IMR-90 (cell line): ENCODE measurements around the gene RFC3. TPM values are rescaled to one million over a fixed set of nuclear protein-coding genes. Genes with fewer than 3 reads are reported as not detected.

Experiments used
- ATAC-seq: fragments of 200-7000 bp; cut with Tn5 transposase; 2 replicates; pipeline ENCODE4 v1.9.1; 2020; ENCODE audit warnings: low read depth, mild to moderate bottlenecking, moderate library complexity
- BruUV-seq: library from RNA; stranded (reverse); fragments of 400-500 nt; replicated peaks from 2 replicates; lab custom pipeline; 2021; lab: Mats Ljungman, UMichigan
- CTCF ChIA-PET: fragments of 300-600 bp; formaldehyde crosslinking; extraction: SDS; loops from one replicate; lab custom pipeline; 2021; ENCODE audit warnings: antibody characterized with exemption; lab: Yijun Ruan, JAX
- POLR2A ChIA-PET: fragments of 300-600 bp; sonication (Branson Sonifier 250); formaldehyde crosslinking; loops from one replicate; lab custom pipeline; 2022; ENCODE audit warnings: antibody characterized with exemption; ENCODE audit not compliant: unreplicated experiment; lab: Charles Lee
- DNase-seq: peaks from one replicate; pipeline ENCODE4 v3.0.0; 2013
- H2AFZ ChIP-seq: replicated peaks from 2 replicates; pipeline ENCODE3; 2013; ENCODE audit warnings: low read length, mild to moderate bottlenecking; ENCODE audit not compliant: poor library complexity
- H2AK5ac ChIP-seq: 2 replicates; pipeline ENCODE4 v1.6.1; 2013; ENCODE audit warnings: low read depth, low read length, inconsistent platforms
- H2AK9ac ChIP-seq: replicated peaks from 2 replicates; pipeline ENCODE3; 2013; ENCODE audit warnings: mild to moderate bottlenecking, low read depth, low read length, moderate library complexity; ENCODE audit not compliant: poor library complexity
- H2BK120ac ChIP-seq: 2 replicates; pipeline ENCODE4 v1.6.1; 2013; ENCODE audit warnings: low read depth, low read length, inconsistent platforms
- H2BK15ac ChIP-seq: 3 replicates; pipeline ENCODE4 v1.6.1; 2013; ENCODE audit warnings: low read depth, low read length, inconsistent platforms
- H2BK20ac ChIP-seq: 2 replicates; pipeline ENCODE4 v1.6.1; 2013; ENCODE audit warnings: low read depth, mild to moderate bottlenecking, inconsistent platforms, low read length, moderate library complexity
- H2BK5ac ChIP-seq: 2 replicates; pipeline ENCODE4 v1.6.1; 2013; ENCODE audit warnings: mild to moderate bottlenecking, low read depth, low read length, inconsistent platforms; ENCODE audit not compliant: poor library complexity, severe bottlenecking
- H3K14ac ChIP-seq: replicated peaks from 2 replicates; pipeline ENCODE4 v1.6.1; 2013; ENCODE audit warnings: low read depth, low read length, inconsistent platforms
- H3K18ac ChIP-seq: 2 replicates; pipeline ENCODE4 v1.6.1; 2013; ENCODE audit warnings: low read depth, low read length, control low read depth
- H3K23ac ChIP-seq: 2 replicates; pipeline ENCODE4 v1.6.1; 2013; ENCODE audit warnings: low read depth, low read length, inconsistent platforms
- H3K27ac ChIP-seq: 2 replicates; pipeline ENCODE4 v1.5.1; 2013; ENCODE audit warnings: mild to moderate bottlenecking, control low read depth, low read length; ENCODE audit not compliant: insufficient read depth
- H3K27me3 ChIP-seq: 2 replicates; pipeline ENCODE4 v1.6.1; 2013; ENCODE audit warnings: low read length; ENCODE audit not compliant: control insufficient read depth, insufficient read depth
- H3K36me3 ChIP-seq: 2 replicates; pipeline ENCODE4 v1.6.1; 2013; ENCODE audit warnings: low read length, mixed read lengths; ENCODE audit not compliant: control insufficient read depth, insufficient read depth
- H3K4ac ChIP-seq: 2 replicates; pipeline ENCODE4 v1.6.1; 2013; ENCODE audit warnings: low read depth, low read length, inconsistent platforms
- H3K4me1 ChIP-seq: 2 replicates; pipeline ENCODE4 v1.6.1; 2013; ENCODE audit warnings: low read length, mixed read lengths; ENCODE audit not compliant: control insufficient read depth, insufficient read depth
- H3K4me2 ChIP-seq: 2 replicates; pipeline ENCODE4 v1.6.1; 2013; ENCODE audit warnings: low read depth, mild to moderate bottlenecking, control low read depth, low read length, moderate library complexity
- H3K4me3 ChIP-seq: 2 replicates; pipeline ENCODE4 v1.5.1; 2013; ENCODE audit warnings: low read depth, mild to moderate bottlenecking, control low read depth, low read length, moderate library complexity; ENCODE audit not compliant: insufficient read depth
- H3K56ac ChIP-seq: 2 replicates; pipeline ENCODE4 v1.6.1; 2013; ENCODE audit warnings: low read length, inconsistent platforms; ENCODE audit not compliant: insufficient read depth; ENCODE audit errors: extremely low read depth
- H3K79me1 ChIP-seq, 2 experiments: 2 replicates each; pipeline ENCODE4 v1.6.1; 2013; ENCODE audit warnings: low read length in 2 of 2, inconsistent platforms in 1 of 2, low read depth in 1 of 2
- H3K9ac ChIP-seq: 2 replicates; pipeline ENCODE4 v1.6.1; 2013; ENCODE audit warnings: low read depth, low read length, control low read depth
- H3K9me1 ChIP-seq: 2 replicates; pipeline ENCODE4 v1.6.1; 2013; ENCODE audit warnings: low read length, inconsistent platforms; ENCODE audit not compliant: insufficient read depth
- H3K9me3 ChIP-seq: 2 replicates; pipeline ENCODE4 v1.6.1; 2013; ENCODE audit warnings: low read length; ENCODE audit not compliant: control insufficient read depth, insufficient read depth
- H4K20me1 ChIP-seq: 2 replicates; pipeline ENCODE4 v1.6.1; 2013; ENCODE audit warnings: low read length, inconsistent platforms; ENCODE audit not compliant: insufficient read depth
- H4K5ac ChIP-seq: 2 replicates; pipeline ENCODE4 v1.6.1; 2013; ENCODE audit warnings: mild to moderate bottlenecking, low read depth, low read length, control low read depth
- H4K8ac ChIP-seq, 2 experiments: 2 replicates each; pipeline ENCODE4 v1.6.1; 2013; ENCODE audit warnings: low read depth in 2 of 2, low read length in 2 of 2, control low read depth in 1 of 2, inconsistent platforms in 1 of 2
- H4K91ac ChIP-seq: 2 replicates; pipeline ENCODE4 v1.6.1; 2013; ENCODE audit warnings: low read depth, low read length, inconsistent platforms; ENCODE audit not compliant: insufficient read depth
- CEBPB ChIP-seq: IDR thresholded peaks from 2 replicates; pipeline ENCODE4 v1.6.1; 2012; ENCODE audit warnings: low read depth, low read length, improper control_type of control experiment
- FOS ChIP-seq: fragments of 150-350 bp; IDR thresholded peaks from 2 replicates; pipeline ENCODE4 v1.6.1; 2016; ENCODE audit warnings: low read depth, low read length
- NFE2L2 ChIP-seq: fragments of 150-350 bp; IDR thresholded peaks from 2 replicates; pipeline ENCODE4 v1.6.1; 2016; ENCODE audit warnings: low read depth, mild to moderate bottlenecking, low read length
- POLR2A ChIP-seq: IDR thresholded peaks from 2 replicates; pipeline ENCODE4 v1.6.1; 2012; ENCODE audit warnings: mild to moderate bottlenecking, low read depth, low read length
- RCOR1 ChIP-seq: IDR thresholded peaks from 2 replicates; pipeline ENCODE4 v1.6.1; 2012; ENCODE audit warnings: mild to moderate bottlenecking, low read length, improper control_type of control experiment; ENCODE audit not compliant: insufficient replicate concordance
- WGBS, 2 experiments: methylation state at CpG; one replicate each; pipeline versions ENCODE4 v1.1.5 to v1.1.7; 2013; ENCODE audit warnings: missing lambda C conversion rate in 2 of 2; ENCODE audit not compliant: insufficient read length in 1 of 2; ENCODE audit errors: extremely low coverage in 2 of 2; 5-methylcytosine and 5-hydroxymethylcytosine counted together
- dilution Hi-C: fragments of 300-500 bp; cut with HindIII; formaldehyde crosslinking; loops from one replicate; pipeline ENCODE4 v1.14.3; 2018; ENCODE audit warnings: low sequenced_read_pairs; ENCODE audit not compliant: unreplicated experiment
- in situ Hi-C: fragments of 300-500 bp; cut with MboI; formaldehyde crosslinking; loops from 3 replicates; pipeline ENCODE4 v1.14.3; 2019; ENCODE audit warnings: low sequenced_read_pairs, inconsistent platforms, mixed read lengths
- intact Hi-C: fragments of 100-400 bp; cut with micrococcal nuclease; formaldehyde crosslinking; loops from 2 replicates; pipeline ENCODE4 v1.10.0; 2022
- polyA plus RNA-seq, 3 experiments: library from polyadenylated mRNA; depleted of rRNA; stranded (reverse); fragments of >200 nt; gene quantifications; 2 replicates each; pipeline ENCODE4 v1.2.3, GENCODE V29; 2012; ENCODE audit warnings: low replicate concordance in 1 of 3
- total RNA-seq: library from RNA; depleted of rRNA; stranded (reverse); fragments of >200 nt; gene quantifications from 2 replicates; pipeline ENCODE4 v1.2.3, GENCODE V29; 2012

The RFC3 gene
- total and polyA plus RNA-seq, 2 of the 4 experiments (the other 2 are of a cell fraction): 9.8 to 12.9 TPM

DNA sequence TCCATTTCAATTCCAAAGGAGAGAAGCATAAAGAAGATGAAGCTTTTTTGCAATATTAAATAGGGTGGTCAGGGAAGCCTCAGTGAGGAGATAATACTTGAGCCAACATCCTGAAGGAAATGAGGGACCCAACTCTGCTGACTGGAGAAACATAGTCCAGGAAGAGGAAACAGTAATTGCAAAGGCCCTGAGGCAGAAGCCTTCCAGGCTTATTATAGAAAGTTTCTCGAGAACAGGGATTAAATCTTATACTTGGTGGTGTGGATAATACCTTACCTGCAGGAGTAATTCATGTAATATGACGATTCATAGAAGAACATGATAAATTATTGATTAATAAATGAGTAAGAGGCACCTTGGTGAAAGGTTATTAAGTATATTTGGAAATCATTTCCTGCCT lies 1.0 kb upstream of the RFC3 start:
- Histone ChIP-seq H4K20me1 (no peaks in the 10 kb centered on the region), H2AFZ (no peak overlapping the region), H2BK15ac (no peak overlapping the region), H2AK9ac (no peak overlapping the region), H3K9ac (no peak overlapping the region), H2BK5ac (no peak overlapping the region), H3K14ac (no peak overlapping the region), H3K9me3 (no peaks in the 10 kb centered on the region), H3K4me2 (no peak overlapping the region), H3K36me3 (no peaks in the 10 kb centered on the region; the same call in 1 of the 2 replicates), H3K79me1 (peaks cover 9 to 13% of the 10 kb centered on the region in 2 experiments; a peak in 3 of 4 replicates), H4K91ac (no peak overlapping the region), H3K27ac (no peak overlapping the region), H3K4me1 (no peaks in the 10 kb centered on the region), H2BK120ac (no peak overlapping the region), H3K56ac (no peak overlapping the region), H4K5ac (peak overlapping the region; percentile 17; the same call in 1 of the 2 replicates), H3K27me3 (no peaks in the 10 kb centered on the region), H2AK5ac (no peak overlapping the region), H3K23ac (no peak overlapping the region), H4K8ac (peak overlapping the region in 1 of 2 experiments; percentile 80; a peak in 3 of 4 replicates), H3K9me1 (no peaks in the 10 kb centered on the region), H3K18ac (no peak overlapping the region), H3K4me3 (no peak overlapping the region), H2BK20ac (no peak overlapping the region), H3K4ac (no peak overlapping the region)
- no CpG with 5 or more reads among the region's 2 CpGs for WGBS, 2 experiments
- POLR2A ChIA-PET: no interaction called here
- ATAC-seq (no peak), DNase-seq (no peak)
- in situ Hi-C loops (no loop called here), intact Hi-C loops (no loop called here), dilution Hi-C loops (no loop called here)
- no TSS peak for BruUV-seq
- no peak for TF ChIP-seq FOS
- no peak for TF ChIP-seq NFE2L2
- TF ChIP-seq POLR2A: no peak
- no peak for TF ChIP-seq CEBPB
- TF ChIP-seq RCOR1: no peak
- CTCF ChIA-PET: interaction anchor here (0.6 kb wide), 1 partner anchor 26 kb away, joined by 3 read pairs; no protein-coding TSS in a partner anchor
